Astrocyte (in vitro differentiated cells and primary cell): Measurements from ENCODE around the gene NECTIN1. TPM values are rescaled to one million over a fixed set of nuclear protein-coding genes. Genes with fewer than 3 reads are reported as not detected.

Experiments
- DNase-seq: peaks from one replicate; pipeline ENCODE4 v3.0.0-alpha.2; 2010; ENCODE audit warnings: low read depth
- FAIRE-seq: peaks from 2 replicates; lab custom pipeline; 2011; peaks lifted over from hg19 to GRCh38; lab: Jason Lieb, UNC
- H2AFZ ChIP-seq: 2 replicates; pipeline ENCODE4 v1.6.0; 2012; ENCODE audit warnings: low read depth, low read length, inconsistent platforms
- H3K27ac ChIP-seq: 2 replicates; pipeline ENCODE4 v1.5.1; 2011; ENCODE audit warnings: low read depth, low read length, inconsistent platforms
- H3K27me3 ChIP-seq: 2 replicates; pipeline ENCODE4 v1.6.0; 2011; ENCODE audit warnings: low read length, inconsistent platforms; ENCODE audit not compliant: insufficient read depth
- H3K36me3 ChIP-seq: 2 replicates; pipeline ENCODE4 v1.5.1; 2011; ENCODE audit warnings: low read length, inconsistent platforms; ENCODE audit not compliant: insufficient read depth
- H3K4me1 ChIP-seq: 2 replicates; pipeline ENCODE4 v1.5.1; 2011; ENCODE audit warnings: low read length, inconsistent platforms; ENCODE audit not compliant: insufficient read depth
- H3K4me2 ChIP-seq: 2 replicates; pipeline ENCODE4 v1.6.0; 2012; ENCODE audit warnings: low read length, inconsistent platforms
- H3K4me3 ChIP-seq: 2 replicates; pipeline ENCODE4 v1.5.1; 2011; ENCODE audit warnings: low read depth, mild to moderate bottlenecking, low read length, inconsistent platforms; ENCODE audit not compliant: insufficient read depth
- H3K79me2 ChIP-seq: 2 replicates; pipeline ENCODE4 v1.6.0; 2012; ENCODE audit warnings: mild to moderate bottlenecking, low read length, inconsistent platforms; ENCODE audit not compliant: insufficient read depth
- H3K9ac ChIP-seq: 2 replicates; pipeline ENCODE4 v1.6.0; 2012; ENCODE audit warnings: mild to moderate bottlenecking, low read length, inconsistent platforms
- H3K9me3 ChIP-seq: 2 replicates; pipeline ENCODE4 v1.5.1; 2012; ENCODE audit warnings: low read depth, mild to moderate bottlenecking, low read length, inconsistent platforms; ENCODE audit not compliant: insufficient read depth
- H4K20me1 ChIP-seq: 2 replicates; pipeline ENCODE4 v1.6.0; 2012; ENCODE audit warnings: low read length, inconsistent platforms; ENCODE audit not compliant: insufficient read depth
- H3K27ac Mint-ChIP-seq: one replicate; pipeline ENCODE4 v1.8.0; 2021; ENCODE audit warnings: mild to moderate bottlenecking, mixed read lengths; ENCODE audit not compliant: unreplicated experiment
- H3K27me3 Mint-ChIP-seq: one replicate; pipeline ENCODE4 v1.8.0; 2021; ENCODE audit warnings: low read depth, mixed read lengths; ENCODE audit not compliant: unreplicated experiment
- H3K36me3 Mint-ChIP-seq: one replicate; pipeline ENCODE4 v1.8.0; 2021; ENCODE audit warnings: low read depth, mixed read lengths; ENCODE audit not compliant: unreplicated experiment
- H3K4me1 Mint-ChIP-seq: one replicate; pipeline ENCODE4 v1.8.0; 2021; ENCODE audit warnings: low read depth, mixed read lengths; ENCODE audit not compliant: unreplicated experiment
- H3K4me3 Mint-ChIP-seq: one replicate; pipeline ENCODE4 v1.8.0; 2021; ENCODE audit warnings: mild to moderate bottlenecking, moderate library complexity, mixed read lengths; ENCODE audit not compliant: unreplicated experiment
- H3K9me3 Mint-ChIP-seq: one replicate; pipeline ENCODE4 v1.8.0; 2021; ENCODE audit warnings: mild to moderate bottlenecking, mixed read lengths; ENCODE audit not compliant: unreplicated experiment
- EZH2 ChIP-seq: IDR thresholded peaks from 2 replicates; pipeline ENCODE4 v1.6.1; 2012; ENCODE audit warnings: mild to moderate bottlenecking, low read length, inconsistent platforms; ENCODE audit not compliant: insufficient read depth
- total RNA-seq: library from RNA; stranded (reverse); gene quantifications from 2 replicates; pipeline ENCODE4 v1.2.1, GENCODE V29; 2021
- TF ChIP-seq, protein P1 (sequence below): IDR thresholded peaks from 2 replicates; pipeline ENCODE4 v1.5.1; 2011; ENCODE audit warnings: low read depth, mild to moderate bottlenecking, inconsistent platforms, low read length, moderate library complexity; ENCODE audit not compliant: insufficient read depth

NECTIN1 gene
- total RNA-seq, 1 donor from 2014 or later: 17.7 TPM

- Histone ChIP-seq H3K79me2 (no peaks in the 10 kb centered on the region), H3K4me2 (no peak overlapping the region), H3K9me3 (no peaks in the 10 kb centered on the region), H3K4me1 (peaks cover 11% of the 10 kb centered on the region), H3K27me3 (no peaks in the 10 kb centered on the region), H3K4me3 (no peak overlapping the region), H4K20me1 (peaks cover 50% of the 10 kb centered on the region), H2AFZ (no peak overlapping the region), H3K9ac (no peak overlapping the region), H3K27ac (no peak overlapping the region), H3K36me3 (no peaks in the 10 kb centered on the region)
- TF ChIP-seq, protein P1, sequence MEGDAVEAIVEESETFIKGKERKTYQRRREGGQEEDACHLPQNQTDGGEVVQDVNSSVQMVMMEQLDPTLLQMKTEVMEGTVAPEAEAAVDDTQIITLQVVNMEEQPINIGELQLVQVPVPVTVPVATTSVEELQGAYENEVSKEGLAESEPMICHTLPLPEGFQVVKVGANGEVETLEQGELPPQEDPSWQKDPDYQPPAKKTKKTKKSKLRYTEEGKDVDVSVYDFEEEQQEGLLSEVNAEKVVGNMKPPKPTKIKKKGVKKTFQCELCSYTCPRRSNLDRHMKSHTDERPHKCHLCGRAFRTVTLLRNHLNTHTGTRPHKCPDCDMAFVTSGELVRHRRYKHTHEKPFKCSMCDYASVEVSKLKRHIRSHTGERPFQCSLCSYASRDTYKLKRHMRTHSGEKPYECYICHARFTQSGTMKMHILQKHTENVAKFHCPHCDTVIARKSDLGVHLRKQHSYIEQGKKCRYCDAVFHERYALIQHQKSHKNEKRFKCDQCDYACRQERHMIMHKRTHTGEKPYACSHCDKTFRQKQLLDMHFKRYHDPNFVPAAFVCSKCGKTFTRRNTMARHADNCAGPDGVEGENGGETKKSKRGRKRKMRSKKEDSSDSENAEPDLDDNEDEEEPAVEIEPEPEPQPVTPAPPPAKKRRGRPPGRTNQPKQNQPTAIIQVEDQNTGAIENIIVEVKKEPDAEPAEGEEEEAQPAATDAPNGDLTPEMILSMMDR: no peak
- no peak for TF ChIP-seq EZH2
- Mint-ChIP-seq H3K4me3 (no peak overlapping the region), H3K9me3 (no peaks in the 10 kb centered on the region), H3K36me3 (no peaks in the 10 kb centered on the region), H3K27ac (no peak overlapping the region), H3K4me1 (peaks cover 22% of the 10 kb centered on the region), H3K27me3 (peaks cover 24% of the 10 kb centered on the region)
- DNase-seq (no peak), FAIRE-seq (no peak)
Observed at GRCh38 chr11:119697445-119697844, 31.6 kb downstream of the NECTIN1 start.

- Histone ChIP-seq H3K36me3 (no peaks in the 10 kb centered on the region), H2AFZ (no peak overlapping the region), H3K4me1 (peaks cover 11% of the 10 kb centered on the region), H3K4me2 (no peak overlapping the region), H3K79me2 (no peaks in the 10 kb centered on the region), H3K4me3 (no peak overlapping the region), H3K27ac (no peak overlapping the region), H3K9me3 (no peaks in the 10 kb centered on the region), H3K9ac (no peak overlapping the region), H3K27me3 (no peaks in the 10 kb centered on the region), H4K20me1 (peaks cover 47% of the 10 kb centered on the region)
- no peaks in the 10 kb centered on the region for H3K36me3 Mint-ChIP-seq
- no peak overlapping the region for H3K4me3 Mint-ChIP-seq
- no peaks in the 10 kb centered on the region for H3K9me3 Mint-ChIP-seq
- FAIRE-seq: no peak
- no peak overlapping the region for H3K27ac Mint-ChIP-seq
- TF ChIP-seq, protein P1: no peak
- no peak for TF ChIP-seq EZH2
- peaks cover 24% of the 10 kb centered on the region for H3K27me3 Mint-ChIP-seq
- H3K4me1 Mint-ChIP-seq: peaks cover 17% of the 10 kb centered on the region
- DNase-seq: no peak
Observed at GRCh38 chr11:119696378-119697222, 32.4 kb downstream of the NECTIN1 start.

DNA sequence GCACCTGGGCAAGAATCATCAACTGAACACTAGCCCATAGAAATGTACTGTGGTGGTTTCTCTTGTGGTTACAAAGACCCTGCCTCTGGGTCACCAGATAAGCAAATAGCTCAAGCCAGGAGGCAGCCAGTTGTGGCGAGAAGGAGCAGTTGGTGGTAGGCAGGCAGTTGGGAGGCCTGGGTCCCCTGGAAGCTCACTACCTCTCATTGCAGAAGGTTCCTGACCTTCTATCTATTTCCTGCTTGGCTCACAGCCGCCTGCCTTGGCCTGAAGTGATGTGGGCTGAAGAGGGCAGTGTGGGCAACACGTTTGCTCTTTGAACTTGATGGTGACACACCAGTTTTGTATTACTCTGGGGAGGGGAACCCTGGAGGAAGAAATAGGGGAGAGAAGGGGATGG is 34.7 kb downstream of the NECTIN1 start:
- Mint-ChIP-seq H3K4me1 (peaks cover 20% of the 10 kb centered on the region), H3K36me3 (no peaks in the 10 kb centered on the region), H3K27ac (no peak overlapping the region), H3K9me3 (no peaks in the 10 kb centered on the region), H3K27me3 (peaks cover 23% of the 10 kb centered on the region), H3K4me3 (no peak overlapping the region)
- Histone ChIP-seq H3K9ac (no peak overlapping the region), H3K9me3 (no peaks in the 10 kb centered on the region), H3K4me1 (peaks cover 6% of the 10 kb centered on the region), H3K79me2 (no peaks in the 10 kb centered on the region), H3K4me2 (no peak overlapping the region), H3K4me3 (no peak overlapping the region), H3K27me3 (no peaks in the 10 kb centered on the region), H2AFZ (no peak overlapping the region), H4K20me1 (peaks cover 46% of the 10 kb centered on the region), H3K27ac (no peak overlapping the region), H3K36me3 (no peaks in the 10 kb centered on the region)
- peak; percentile 36 for DNase-seq
- no peak for FAIRE-seq
- TF ChIP-seq, protein P1: no peak
- no peak for TF ChIP-seq EZH2
